GM19438 (cell line): ENCODE results near the gene TPP1.

Experiments used
- ATAC-seq: cut with Tn5 transposase; IDR thresholded peaks from one replicate; pipeline ENCODE4 v1.9.1; 2021; ENCODE audit warnings: low read depth; ENCODE audit not compliant: unreplicated experiment

The TPP1 gene

DNA sequence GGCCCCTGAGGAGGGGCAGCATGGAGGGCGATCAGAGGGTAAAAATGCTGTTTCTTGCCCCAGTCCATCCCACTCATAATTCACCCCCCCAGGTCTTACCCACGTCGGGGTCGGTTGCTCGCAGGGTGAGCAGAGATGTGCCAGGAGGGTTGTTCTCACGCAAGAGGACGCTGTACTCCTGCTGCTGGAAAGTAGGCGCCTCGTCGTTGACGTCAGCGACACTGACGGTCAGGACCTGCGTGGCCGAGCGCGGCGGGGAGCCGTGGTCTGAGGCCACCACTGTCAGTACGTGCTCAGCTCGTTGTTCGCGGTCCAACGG lies 10.3 kb upstream of the TPP1 start:
- ATAC-seq = no peak

GRCh38 chr11:6628526-6628925 lies 9.3 kb upstream of the TPP1 start:
- no peak for ATAC-seq

GRCh38 chr11:6627762-6628241 lies 8.6 kb upstream of the TPP1 start:
- peak; percentile 67 for ATAC-seq

GRCh38 chr11:6626971-6627761 lies 7.9 kb upstream of the TPP1 start:
- ATAC-seq = no peak

- no peak for ATAC-seq
Measured at GRCh38 chr11:6625832-6626420, 6.7 kb upstream of the TPP1 start.

- no peak for ATAC-seq
Measured at GRCh38 chr11:6625156-6625831, 6.1 kb upstream of the TPP1 start.

GRCh38 chr11:6623391-6624363 lies 4.5 kb upstream of the TPP1 start:
- ATAC-seq = no peak

GRCh38 chr11:6622261-6623171 lies 3.3 kb upstream of the TPP1 start:
- no peak for ATAC-seq

GRCh38 chr11:6621711-6622211 lies 2.5 kb upstream of the TPP1 start:
- no peak for ATAC-seq

DNA sequence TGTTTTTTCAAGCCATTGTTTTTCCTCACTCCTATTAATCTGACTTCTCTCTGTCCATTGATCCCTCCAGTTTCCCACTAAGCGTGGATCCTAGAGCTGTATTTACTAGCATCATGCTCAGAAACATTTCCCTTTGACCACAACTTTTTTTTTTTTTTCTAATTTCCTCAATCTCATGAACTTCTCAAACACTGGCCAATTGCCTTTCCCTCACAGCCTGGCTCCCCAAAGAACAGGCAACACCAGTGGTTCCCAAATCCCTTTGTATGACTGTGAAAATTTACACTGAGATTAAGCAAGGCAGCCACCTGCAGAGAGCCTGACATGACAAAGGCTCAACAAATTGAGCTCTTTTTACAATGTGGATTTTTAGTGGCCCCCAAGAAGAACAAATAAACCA lies 1.4 kb upstream of the TPP1 start:
- ATAC-seq = no peak

DNA sequence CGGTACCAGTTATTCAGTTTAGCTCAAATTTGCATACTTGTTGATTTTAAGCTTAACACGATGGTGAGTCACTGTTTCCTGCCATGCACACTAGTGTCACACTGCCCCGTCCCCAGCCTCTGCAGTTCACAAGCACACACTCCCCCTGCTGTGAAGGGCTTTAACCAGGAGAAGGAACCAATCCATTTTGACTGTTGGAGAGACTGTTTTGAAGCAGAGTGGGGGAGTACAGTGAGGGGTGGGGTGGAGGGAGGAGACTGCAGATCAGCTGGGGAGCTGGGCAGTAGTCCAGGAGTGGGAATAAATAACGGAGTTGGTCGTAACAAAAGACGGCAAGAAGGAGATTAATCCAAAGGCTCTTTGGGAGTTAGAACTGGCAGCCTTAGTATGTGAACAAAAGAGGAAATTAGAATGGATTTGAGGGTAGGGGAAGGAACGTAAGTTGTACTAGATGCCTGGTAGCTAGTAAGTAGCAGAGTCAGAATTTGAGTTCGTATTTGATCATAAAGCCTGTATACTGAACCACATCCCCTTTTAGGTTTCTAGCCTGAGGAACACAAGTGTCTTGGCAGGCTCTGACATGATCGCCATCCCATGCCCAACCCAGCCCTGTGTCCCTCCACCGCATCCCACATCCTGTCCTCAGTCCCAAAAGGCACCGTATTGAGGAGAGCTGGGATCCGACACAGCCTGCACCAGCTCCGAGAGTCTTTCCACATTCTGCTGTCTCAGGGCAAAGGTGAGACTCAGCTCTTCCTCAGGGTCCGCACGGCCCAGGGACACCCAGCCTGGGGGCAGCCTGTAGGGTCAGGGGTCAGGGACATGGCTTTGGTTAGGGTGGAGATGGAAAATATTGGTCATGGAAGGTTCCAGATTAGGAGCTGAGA lies 862 bp downstream of the TPP1 start:
- ATAC-seq = no peak

DNA sequence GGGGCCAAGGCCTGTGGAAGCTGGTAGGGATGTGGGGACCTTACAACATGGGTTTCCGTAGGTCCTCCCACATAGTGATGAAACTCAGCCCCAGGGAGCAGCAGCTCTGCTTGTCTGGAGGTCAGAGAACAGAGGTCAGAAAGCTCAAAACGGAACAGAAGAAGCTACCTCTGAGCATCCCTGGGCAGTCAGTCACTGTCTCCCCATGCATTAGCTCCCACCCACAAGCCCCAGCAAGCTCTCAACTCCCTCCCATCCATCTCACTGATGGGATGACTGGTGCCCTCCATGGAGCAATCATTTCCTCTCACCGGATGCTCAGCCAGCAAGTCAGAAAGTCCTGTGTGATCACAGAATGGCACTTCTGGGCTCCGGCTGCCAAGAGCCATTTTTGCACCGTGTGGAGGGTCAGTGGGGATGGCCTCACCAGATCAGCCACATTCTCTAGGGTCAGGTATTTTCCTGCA lies 1.9 kb downstream of the TPP1 start:
- ATAC-seq = no peak

GRCh38 chr11:6616596-6617250 lies 2.5 kb downstream of the TPP1 start:
- no peak for ATAC-seq

DNA sequence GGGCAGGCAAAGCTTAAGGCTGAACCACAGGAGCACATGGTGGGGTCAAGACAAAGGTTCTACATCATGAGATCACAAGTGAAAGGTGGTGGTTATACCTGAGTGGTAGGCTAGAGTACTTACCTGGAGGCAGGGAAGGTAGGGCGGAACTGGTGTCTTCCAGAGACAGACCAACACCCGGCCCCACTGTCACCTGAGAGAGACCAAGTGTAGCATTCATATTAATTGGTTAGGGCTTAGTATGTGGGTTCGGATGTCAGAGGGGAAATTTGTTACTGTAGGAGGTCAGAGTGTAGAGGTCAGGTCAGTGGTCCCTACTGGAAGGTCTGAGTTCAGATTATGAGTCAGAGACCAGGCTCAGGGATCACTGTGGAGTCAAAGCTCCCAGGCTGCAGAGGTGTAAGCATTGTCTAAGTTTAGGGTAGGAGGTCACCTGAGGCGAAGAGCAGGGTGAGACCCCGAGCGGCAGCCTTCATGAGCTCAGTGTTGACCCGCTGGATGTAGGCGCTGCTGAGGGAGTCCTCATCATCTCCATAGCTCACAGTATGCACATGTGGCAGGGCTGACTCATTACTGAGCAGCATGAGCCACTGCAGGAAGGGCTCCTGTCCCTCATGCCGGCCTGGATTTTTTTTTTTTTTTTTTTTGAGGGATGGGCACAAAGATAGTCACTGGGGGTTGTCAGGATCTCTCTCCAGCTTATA lies 3.2 kb downstream of the TPP1 start:
- no peak for ATAC-seq

DNA sequence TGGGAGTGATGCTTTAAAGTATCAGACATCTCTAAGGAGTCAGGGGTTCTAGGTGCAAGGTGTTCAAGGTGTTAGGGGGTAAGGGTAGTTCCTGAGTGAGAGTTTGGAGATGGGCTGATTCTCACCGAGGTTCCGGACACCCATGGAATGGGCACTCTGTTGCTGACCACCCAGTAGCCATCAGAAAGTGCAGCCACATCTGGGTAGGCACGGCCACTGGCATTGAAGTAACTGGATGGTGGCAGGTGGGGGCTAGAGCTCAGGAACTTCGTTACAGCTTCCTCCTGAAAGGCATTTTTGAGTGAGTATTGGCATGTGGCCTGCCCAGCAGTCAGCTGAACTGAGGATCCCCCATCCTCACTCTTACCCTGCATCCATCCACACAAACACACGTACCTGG lies 4.2 kb downstream of the TPP1 start:
- ATAC-seq = no peak

- ATAC-seq = no peak
Measured at GRCh38 chr11:6614446-6614845, 4.8 kb downstream of the TPP1 start.

DNA sequence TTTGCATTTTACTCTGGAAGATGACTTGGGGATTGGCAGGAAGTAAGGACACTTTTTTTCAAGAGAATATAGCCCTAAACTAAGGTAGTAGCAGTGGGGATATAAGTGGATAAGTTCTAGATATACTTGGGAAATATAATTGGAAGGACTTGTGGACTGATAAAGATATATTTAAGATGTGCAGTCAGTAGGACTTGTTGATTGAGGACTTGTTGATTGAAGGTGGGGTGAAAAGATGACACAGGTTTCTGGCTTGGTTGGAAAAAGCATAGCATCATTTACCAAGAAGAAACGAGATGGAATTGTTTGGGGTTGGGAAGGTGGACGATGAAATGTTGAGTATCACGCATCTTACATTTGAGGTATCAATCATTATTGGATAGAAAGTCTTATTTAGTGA lies 5.7 kb downstream of the TPP1 start:
- ATAC-seq = no peak
